Femur (tissue), 1 donor: ENCODE measurements around the gene TMC1.

Experiments used
- DNase-seq: peaks from one replicate; pipeline ENCODE4 v3.0.0-alpha.2; 2017

The TMC1 gene

GRCh38 chr9:72576087-72576486 is 54.7 kb downstream of the TMC1 start:
- no peak for DNase-seq

- DNase-seq: no peak
These were observed 55.9 kb downstream of the TMC1 start for GRCh38 chr9:72577212-72577753.

DNA sequence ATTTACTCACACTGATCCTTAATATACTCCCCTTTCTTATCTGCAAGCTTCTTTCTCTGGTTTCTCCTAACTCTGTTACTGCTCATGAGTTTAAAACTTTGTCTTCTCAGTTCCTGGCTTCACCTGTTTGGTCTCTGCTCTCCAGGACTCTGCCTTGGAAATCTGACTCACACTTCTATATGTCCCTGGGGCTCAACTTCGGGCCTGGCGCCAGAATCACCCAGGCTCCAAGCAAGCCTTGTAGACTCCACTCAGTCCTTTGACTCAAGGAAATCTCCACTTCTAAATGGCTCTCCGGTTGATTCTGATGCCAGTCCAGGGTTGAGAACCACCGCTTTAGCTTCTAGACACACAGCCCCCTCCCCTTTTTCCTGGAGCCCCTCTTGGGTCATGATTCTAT is 57.8 kb downstream of the TMC1 start:
- DNase-seq: peak; percentile 35

DNA sequence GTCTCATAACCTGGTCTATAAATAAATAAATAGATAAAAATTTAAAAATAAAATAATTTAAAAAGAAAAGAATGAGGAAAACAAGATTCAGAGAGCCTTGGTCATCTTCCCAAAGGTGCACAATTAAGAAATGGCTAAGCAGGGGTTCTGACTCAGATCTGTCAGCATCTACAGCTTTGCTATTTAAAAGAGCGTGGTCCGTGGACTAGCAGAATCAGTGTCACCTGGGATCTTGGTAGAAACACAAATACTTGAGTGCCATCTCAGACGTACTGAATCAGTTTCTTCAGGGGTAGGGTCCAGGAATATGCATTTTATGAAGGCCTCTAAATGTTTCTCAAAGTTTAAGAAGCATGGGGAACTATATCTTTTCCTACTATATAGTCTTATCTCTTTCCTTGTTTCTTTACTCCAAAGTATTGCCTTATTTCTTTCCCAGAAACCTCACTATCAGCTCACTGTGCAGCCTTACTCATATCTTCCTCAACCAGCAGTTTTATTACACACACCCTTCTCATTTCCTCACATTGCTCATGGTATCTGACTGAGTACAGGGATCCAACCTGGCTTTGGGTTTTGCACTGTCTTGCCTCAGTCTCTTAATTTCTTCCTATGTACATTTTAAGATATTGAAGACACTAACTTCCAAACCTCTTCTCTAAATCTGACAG is 58.6 kb downstream of the TMC1 start:
- no peak for DNase-seq

DNA sequence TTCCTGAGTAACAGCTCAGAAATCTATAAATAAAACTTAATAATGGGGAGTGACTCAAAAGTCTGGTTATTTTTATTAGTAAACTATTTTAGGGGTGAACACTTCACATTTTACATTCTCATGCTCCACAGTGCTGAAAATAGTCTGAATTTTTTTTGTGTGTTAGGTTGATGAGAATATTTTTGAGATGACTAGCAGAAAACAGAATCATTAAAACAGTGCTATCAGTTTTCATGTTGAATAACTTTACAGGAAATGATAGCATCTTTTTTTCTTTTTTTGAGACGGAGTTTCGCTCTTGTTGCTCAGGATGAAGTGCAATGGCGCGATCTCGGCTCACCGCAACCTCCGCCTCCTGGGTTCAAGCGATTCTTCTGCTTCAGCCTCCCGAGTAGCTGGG is 60.3 kb downstream of the TMC1 start:
- no peak for DNase-seq

GRCh38 chr9:72583370-72583769 is 62.0 kb downstream of the TMC1 start:
- no peak for DNase-seq

DNA sequence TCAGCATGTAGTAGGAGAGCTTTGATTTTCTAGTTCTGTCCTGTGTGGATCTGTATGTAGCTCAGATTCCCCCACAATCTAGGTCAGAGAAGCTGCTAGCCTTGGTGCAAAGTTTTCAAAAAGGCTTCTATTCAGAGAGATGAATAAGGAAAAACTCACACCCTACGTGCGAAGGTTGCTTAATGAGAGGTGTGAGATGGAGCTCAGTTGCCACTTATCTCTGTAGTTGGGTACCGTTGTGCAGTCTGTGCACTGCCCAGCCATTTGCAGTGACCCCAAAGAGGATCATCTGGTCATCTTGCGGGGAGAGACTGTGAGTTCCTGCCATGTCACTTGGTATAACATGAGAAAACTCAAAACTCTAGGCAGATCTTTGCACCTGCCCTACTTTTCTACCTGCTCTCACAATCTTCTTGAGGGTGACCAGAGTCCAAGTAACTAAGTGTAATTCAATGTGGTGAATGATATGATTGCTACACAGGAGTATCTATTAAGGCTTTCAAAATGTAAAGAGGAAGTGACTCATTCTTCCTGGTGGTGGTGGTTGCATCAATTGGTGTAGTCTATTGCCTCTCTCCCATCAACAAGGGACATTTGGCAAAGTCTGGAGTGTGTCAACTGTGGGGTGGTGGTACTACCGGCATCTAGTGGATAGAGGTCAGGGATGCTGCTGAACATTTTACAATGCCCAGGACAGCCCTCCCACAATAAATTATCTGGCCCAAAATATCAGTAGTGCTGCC is 65.2 kb downstream of the TMC1 start:
- DNase-seq: no peak

DNA sequence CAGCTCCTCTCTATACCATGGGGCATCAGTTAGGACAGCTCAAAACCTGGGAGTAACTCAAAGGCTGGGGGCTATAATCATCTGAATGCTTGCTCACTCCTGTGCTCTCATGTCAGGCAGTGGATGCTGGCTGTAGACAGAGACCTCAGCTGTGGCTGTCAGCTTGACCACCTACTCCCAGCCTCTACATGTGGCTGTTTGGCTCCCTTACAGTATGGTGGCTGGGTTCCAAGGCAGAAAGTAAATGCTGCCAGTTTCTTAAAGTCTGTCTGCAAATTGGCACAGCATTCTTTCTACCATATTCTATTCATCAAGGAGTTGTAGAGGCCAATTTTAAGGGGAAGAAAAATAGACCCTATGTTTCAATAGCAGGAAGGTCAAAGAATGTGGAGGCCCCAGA is 66.9 kb downstream of the TMC1 start:
- peak; percentile 68 for DNase-seq

DNA sequence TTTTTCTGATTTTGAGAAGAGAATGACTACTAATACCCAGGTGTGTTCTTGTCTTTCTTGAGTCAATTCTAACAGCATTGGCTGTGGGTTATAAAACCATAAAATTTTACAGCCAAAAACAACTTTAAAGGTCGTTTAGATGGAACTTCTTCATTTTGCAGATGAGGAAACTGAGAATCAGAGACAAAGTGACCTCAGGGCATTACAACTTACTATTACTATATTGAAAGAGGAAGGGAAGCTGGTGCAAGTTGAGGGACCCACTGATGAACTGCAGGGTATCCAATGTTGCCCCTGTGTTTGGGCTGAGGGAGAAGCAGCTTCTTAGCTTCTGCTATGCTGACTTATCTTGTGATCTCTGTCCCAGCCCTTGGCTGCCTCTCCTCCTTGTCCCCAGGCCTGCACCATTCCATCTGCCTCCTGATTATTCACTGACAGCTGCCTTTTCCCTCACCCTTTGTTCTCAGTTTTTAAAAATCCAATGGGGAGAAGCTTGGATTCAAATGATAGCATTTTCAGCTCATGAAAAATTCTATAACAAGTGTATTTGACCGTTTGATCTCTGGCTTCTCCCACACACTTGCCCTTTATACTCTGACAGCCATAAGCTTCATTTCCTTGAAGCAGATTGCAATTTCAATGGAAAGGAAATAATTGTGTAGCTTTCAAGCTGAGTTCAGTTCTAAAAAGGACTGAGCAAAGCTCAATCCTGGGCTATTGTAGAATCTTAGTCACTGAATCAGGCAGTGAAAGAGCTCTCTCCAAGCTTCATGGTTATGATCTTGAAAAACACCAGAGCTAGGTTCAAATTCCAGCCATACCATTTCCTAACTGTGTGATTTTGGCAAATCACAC is 68.5 kb downstream of the TMC1 start:
- no peak for DNase-seq

GRCh38 chr9:72590824-72591223 is 69.4 kb downstream of the TMC1 start:
- no peak for DNase-seq

DNA sequence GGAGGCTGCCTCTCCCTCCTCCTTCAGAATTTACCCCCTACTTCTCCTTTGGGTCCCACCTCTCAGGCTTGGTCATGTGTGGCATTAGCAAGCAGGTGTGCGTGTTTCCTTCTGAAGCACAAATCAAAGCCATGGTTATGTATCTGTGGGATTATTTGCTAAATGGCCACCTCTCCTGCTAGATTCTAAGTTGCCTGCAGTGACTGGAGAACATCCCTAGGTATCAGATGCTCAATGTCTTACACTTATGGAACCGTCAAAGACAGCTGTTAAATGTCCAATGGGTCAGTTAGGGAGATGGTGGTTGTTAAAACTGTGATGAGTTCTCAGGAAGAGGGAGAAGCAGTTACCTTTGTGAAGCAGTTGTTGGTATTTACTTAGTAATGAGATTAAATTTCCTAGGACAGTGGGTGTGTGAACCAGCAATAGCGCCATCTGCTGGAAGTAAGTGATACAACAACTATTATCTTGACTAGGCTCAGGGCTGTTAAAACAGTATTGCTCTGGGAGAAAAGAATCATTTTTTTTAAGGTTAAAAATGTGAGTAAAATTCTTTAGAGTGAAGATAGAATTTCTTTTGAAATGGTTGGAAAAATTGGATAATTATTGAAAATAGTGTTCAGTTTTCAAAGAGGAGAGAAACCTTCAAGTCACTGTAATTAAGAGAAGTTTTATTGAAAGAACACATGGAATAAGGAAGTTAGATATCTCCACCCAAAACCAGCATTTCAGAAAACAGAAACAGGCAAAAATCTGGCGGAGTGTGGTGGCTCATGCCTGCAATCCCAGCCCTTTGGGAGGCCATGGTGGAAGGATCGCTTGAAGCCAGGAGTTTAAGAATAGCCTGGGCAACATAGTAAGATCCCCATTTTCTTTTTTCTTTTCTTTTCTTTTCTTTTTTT is 71.3 kb downstream of the TMC1 start:
- peak; percentile 41 for DNase-seq

- no peak for DNase-seq
These were observed 75.2 kb downstream of the TMC1 start for GRCh38 chr9:72596451-72597180.

GRCh38 chr9:72597181-72597517 is 75.7 kb downstream of the TMC1 start:
- no peak for DNase-seq

DNA sequence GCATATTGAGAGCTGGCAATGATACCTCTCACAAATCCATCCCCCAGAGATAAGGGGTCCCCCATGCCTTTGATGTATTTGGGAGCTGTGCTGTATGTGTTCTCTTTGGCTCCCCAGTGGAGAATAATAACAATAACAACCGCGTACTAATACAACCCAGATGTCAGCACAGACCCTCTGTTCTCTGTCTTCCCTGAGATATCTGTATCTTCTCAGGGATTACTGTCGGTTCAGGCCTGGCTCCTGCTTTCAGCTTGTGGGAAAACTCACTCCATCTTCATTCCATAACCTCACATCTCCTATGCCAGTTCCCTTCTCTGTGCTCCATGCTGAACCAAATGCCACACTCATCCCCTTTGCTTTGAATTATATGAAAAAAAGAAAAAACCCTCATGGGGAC is 76.2 kb downstream of the TMC1 start:
- DNase-seq: no peak

- no peak for DNase-seq
These were observed 77.2 kb downstream of the TMC1 start for GRCh38 chr9:72598639-72599038.

DNA sequence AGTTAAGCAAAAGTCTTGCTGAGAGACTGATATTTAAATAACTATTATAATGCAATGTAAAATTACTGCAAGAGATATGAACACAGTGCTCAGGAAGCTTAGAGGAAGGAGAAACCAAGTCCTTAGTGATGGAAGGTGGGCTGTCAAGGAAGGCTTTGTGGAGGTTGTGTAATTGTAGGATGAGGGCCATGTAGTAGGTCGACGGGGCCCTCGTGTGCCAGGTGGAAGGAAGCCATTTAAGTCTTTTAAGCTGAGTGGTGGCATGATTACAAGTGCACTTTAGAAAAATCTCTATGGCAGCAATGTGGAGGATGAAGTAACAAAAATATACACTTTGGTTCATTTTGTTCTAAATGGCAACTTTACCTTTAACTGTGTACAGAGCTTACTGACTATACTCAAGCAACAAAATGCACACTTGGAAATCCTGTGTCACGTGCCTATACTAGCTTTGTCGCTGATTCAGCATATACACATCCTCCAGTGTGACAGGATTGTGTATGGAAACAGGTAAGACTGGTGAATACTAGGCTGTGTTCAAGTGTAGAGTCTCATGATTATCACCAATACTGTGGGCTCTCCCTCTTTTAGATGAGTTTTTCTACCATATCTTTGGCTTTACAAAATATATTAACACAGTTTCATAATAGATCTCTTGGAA is 78.6 kb downstream of the TMC1 start:
- DNase-seq: no peak

GRCh38 chr9:72600671-72601070 is 79.3 kb downstream of the TMC1 start:
- no peak for DNase-seq

DNA sequence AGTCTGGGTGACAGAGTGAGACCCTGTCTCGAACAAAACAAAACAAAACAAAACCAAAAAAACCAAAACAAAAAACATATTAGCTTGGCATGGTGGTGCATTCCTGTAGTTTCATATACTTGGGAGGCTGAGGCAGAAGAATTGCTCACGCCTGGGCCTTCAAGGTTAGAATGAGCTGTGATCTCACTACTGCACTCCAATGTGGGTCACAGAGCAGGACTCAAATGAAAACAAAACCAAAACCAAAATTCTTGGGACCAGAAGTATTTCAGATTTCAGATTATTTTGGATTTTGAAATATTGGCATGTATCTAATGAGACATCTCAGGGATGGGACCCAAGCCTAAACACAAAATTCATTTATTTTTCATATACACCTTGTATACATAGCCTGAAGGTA is 80.2 kb downstream of the TMC1 start:
- no peak for DNase-seq

- DNase-seq: no peak
These were observed 91.0 kb downstream of the TMC1 start for GRCh38 chr9:72612449-72612848.

DNA sequence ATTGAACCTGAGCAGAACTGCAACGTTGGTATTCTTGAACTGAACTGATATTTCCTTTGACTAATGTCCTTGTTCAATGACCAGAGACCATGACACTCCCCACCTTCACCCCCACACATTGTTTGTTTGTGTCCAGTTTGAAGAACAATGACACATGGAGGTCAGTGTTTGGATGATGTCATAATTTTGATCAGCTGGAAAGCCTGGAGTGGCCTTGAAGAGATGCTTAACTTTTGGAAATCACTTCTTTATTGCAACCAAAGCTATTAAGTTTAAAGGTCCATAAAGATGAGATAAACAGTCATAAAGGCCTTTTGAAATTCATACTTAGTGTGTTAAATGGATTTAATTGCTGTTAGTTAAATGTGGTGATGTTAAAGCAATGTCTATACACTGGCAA is 92.7 kb downstream of the TMC1 start:
- no peak for DNase-seq

DNA sequence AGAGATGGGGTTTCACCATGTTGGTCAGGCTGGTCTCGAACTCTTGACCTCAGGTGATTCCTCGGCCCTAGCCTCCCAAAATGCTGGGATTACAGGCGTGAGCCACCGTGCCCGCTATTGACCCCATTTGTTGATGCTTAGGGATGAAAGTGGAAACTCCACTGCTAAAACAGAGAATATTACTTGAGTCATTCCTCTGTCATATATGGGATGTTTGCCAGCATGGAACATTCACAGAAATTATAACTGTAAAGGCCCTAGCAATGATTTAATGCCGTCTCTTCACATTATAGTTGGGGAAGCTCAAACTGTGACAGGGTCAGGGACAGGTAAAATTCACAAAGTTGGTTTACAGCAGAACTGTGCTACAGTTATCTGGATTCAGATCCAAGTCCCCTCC is 94.5 kb downstream of the TMC1 start:
- DNase-seq: no peak
